Stomach (tissue), 9 donors: ENCODE data around the gene COG6. TPM values are rescaled to one million over a fixed set of nuclear protein-coding genes. Genes with fewer than 3 reads are reported as not detected.
A peak's percentile ranks its signal among the peaks of the same experiment; 100 is the strongest.

Source experiments
- DNase-seq, 2 donors: peaks; one replicate each; pipeline versions ENCODE4 v3.0.0 to v3.0.0-alpha.2; 2013 to 2019
- H3K27ac ChIP-seq, 5 donors: fragments of 200-600 bp in 4 of 5; sonication (generic) in 4 of 5; one replicate each; pipeline ENCODE4 v1.5.1; 2013 to 2019; ENCODE audit warnings: mild to moderate bottlenecking in 1 of 5, moderate library complexity in 1 of 5
- H3K27me3 ChIP-seq, 3 donors: fragments of 200-600 bp; sonication (generic); one replicate each; pipeline ENCODE4 v1.5.1; 2017 to 2019; ENCODE audit warnings: mixed run types in 1 of 3
- H3K36me3 ChIP-seq, 4 donors: fragments of 200-600 bp; sonication (generic); 1 replicate in 3 of 4; 2 replicates in 1 of 4; pipeline ENCODE4 v1.5.1; 2016 to 2019
- H3K4me1 ChIP-seq, 4 donors: fragments of 200-600 bp; sonication (generic); one replicate each; pipeline ENCODE4 v1.5.1; 2016 to 2019
- H3K4me3 ChIP-seq, 4 donors: fragments of 200-600 bp; sonication (generic) in 3 of 4; one replicate each; pipeline ENCODE4 v1.5.1; 2016 to 2019; ENCODE audit warnings: mild to moderate bottlenecking in 1 of 4
- H3K9me3 ChIP-seq, 4 donors: fragments of 200-600 bp; sonication (generic); one replicate each; pipeline ENCODE4 v1.5.1; 2016 to 2019
- CTCF ChIP-seq, 7 experiments: fragments of 450-650 bp in 4 of 7; fragments of 200-600 bp in 3 of 7; sonication (generic) in 3 of 7; IDR thresholded peaks; one replicate each; pipeline ENCODE4 v1.5.1; 2016 to 2019; ENCODE audit warnings: antibody characterized with exemption in 7 of 7, control low read depth in 2 of 7, mild to moderate bottlenecking in 1 of 7
- EP300 ChIP-seq: sonication (generic); formaldehyde crosslinking; IDR thresholded peaks from one replicate; pipeline ENCODE4 v1.6.1; 2017; ENCODE audit warnings: antibody characterized with exemption
- POLR2A ChIP-seq, 4 donors: fragments of 450-650 bp; IDR thresholded peaks; one replicate each; pipeline ENCODE4 v1.6.1; 2016; ENCODE audit warnings: antibody characterized with exemption in 4 of 4, control low read depth in 2 of 4, mild to moderate bottlenecking in 1 of 4, moderate library complexity in 1 of 4
- POLR2AphosphoS5 ChIP-seq, 3 donors: sonication (generic); formaldehyde crosslinking; IDR thresholded peaks; one replicate each; pipeline ENCODE4 v1.6.1; 2016; ENCODE audit warnings: antibody characterized with exemption in 3 of 3
- WGBS, 5 donors: extraction: QIAGEN DNeasy Blood & Tissue Kit in 3 of 5; methylation state at CpG; one replicate each; pipeline versions ENCODE4 v1.1.5 to v1.1.7; 2013 to 2018; 5-methylcytosine and 5-hydroxymethylcytosine counted together
- intact Hi-C: fragments of 100-400 bp; cut with DNase I; formaldehyde crosslinking; loops from one replicate; pipeline ENCODE4 v1.15.1; 2023; ENCODE audit warnings: low total_unique reads
- polyA plus RNA-seq, 3 donors: library from polyadenylated mRNA; stranded (reverse); fragments of 200-250 nt; gene quantifications; one replicate each; pipeline ENCODE4 v1.2.3, GENCODE V29; 2013
- total RNA-seq, 5 donors: library from RNA; depleted of rRNA; stranded (reverse); fragments of >200 nt; gene quantifications; one replicate each; pipeline versions ENCODE4 v1.1.0 to v1.2.3, GENCODE V29; 2014 to 2016
- donor health status: healthy with polysubstance abuse.
- donor health status: Bipolar disorder and iron deficiency.
- donor health status: healthy.

The COG6 gene
- total and polyA plus RNA-seq, 8 donors: 6.5 to 42.4 (median 9.0) TPM

GRCh38 chr13:39776439-39776838 lies 121.0 kb downstream of the COG6 start:
- 41 to 60% (median 57%) methylated on average over 3 of the region's 3 CpGs for WGBS, 5 donors
- Histone ChIP-seq H3K4me1 (no peaks in the 10 kb centered on the region), H3K36me3 (no peaks in the 10 kb centered on the region), H3K9me3 (peaks cover 0 to 4% (median 0%) of the 10 kb centered on the region in 4 donors), H3K4me3 (no peak overlapping the region), H3K27ac (no peak overlapping the region), H3K27me3 (no peaks in the 10 kb centered on the region)
- TF ChIP-seq EP300 (no peak), POLR2AphosphoS5 (IDR thresholded peaks at IDR 0.05) (no peak)
- intact Hi-C loops: no loop called here
- DNase-seq: no peak

GRCh38 chr13:39777021-39777420 lies 121.6 kb downstream of the COG6 start:
- peaks cover 0 to 4% (median 0%) of the 10 kb centered on the region in 4 donors for H3K9me3 ChIP-seq
- H3K36me3 ChIP-seq: no peaks in the 10 kb centered on the region
- no peaks in the 10 kb centered on the region for H3K27me3 ChIP-seq
- H3K27ac ChIP-seq: no peak overlapping the region
- H3K4me1 ChIP-seq: no peaks in the 10 kb centered on the region
- no peak for DNase-seq
- H3K4me3 ChIP-seq: no peak overlapping the region
- intact Hi-C loops: no loop called here
- TF ChIP-seq EP300 (no peak), POLR2A (IDR thresholded peaks at IDR 0.05) (no peak), CTCF (IDR thresholded peaks at IDR 0.05) (no peak)
- WGBS, 5 donors: 59 to 91% (median 76%) methylated on average over 1 of the region's 1 CpG

GRCh38 chr13:39777527-39778061 lies 122.1 kb downstream of the COG6 start:
- intact Hi-C loops: no loop called here
- no peaks in the 10 kb centered on the region for H3K27me3 ChIP-seq
- DNase-seq: peak in 1 of 2 donors; percentile 36
- H3K9me3 ChIP-seq: peaks cover 0 to 4% (median 0%) of the 10 kb centered on the region in 4 donors
- no peaks in the 10 kb centered on the region for H3K36me3 ChIP-seq
- TF ChIP-seq POLR2A (IDR thresholded peaks at IDR 0.05): no peak
- TF ChIP-seq CTCF (IDR thresholded peaks at IDR 0.05): peak in 1 of 7 experiments; percentile 7
- 79 to 90% (median 84%) methylated on average over 2 of the region's 2 CpGs for WGBS, 5 donors
- no peak overlapping the region for H3K4me3 ChIP-seq
- H3K27ac ChIP-seq: no peak overlapping the region
- no peaks in the 10 kb centered on the region for H3K4me1 ChIP-seq

GRCh38 chr13:39779337-39780265 lies 124.1 kb downstream of the COG6 start:
- DNase-seq: no peak
- H3K27ac ChIP-seq: no peak overlapping the region
- no peaks in the 10 kb centered on the region for H3K27me3 ChIP-seq
- 72 to 85% (median 82%) methylated on average over 8 of the region's 8 CpGs for WGBS, 5 donors
- intact Hi-C loops: no loop called here
- no peak overlapping the region for H3K4me3 ChIP-seq
- no peaks in the 10 kb centered on the region for H3K36me3 ChIP-seq
- peaks cover 0 to 4% (median 0%) of the 10 kb centered on the region in 4 donors for H3K9me3 ChIP-seq
- TF ChIP-seq POLR2AphosphoS5 (IDR thresholded peaks at IDR 0.05): no peak
- no peak for TF ChIP-seq POLR2A (IDR thresholded peaks at IDR 0.05)
- no peak for TF ChIP-seq CTCF (IDR thresholded peaks at IDR 0.05)
- TF ChIP-seq EP300: no peak
- H3K4me1 ChIP-seq: no peaks in the 10 kb centered on the region
